B cell (primary cell): Measurements from ENCODE around the gene ZNF91. TPM values are rescaled to one million over a fixed set of nuclear protein-coding genes. Genes with fewer than 3 reads are reported as not detected.
A peak's percentile ranks its signal among the peaks of the same experiment; 100 is the strongest.

ENCODE experiments used
- ATAC-seq: fragments of 200-7000 bp; cut with Tn5 transposase; one replicate; pipeline ENCODE4 v1.10.0; 2021; ENCODE audit warnings: low read depth, mild to moderate bottlenecking, moderate number of reproducible peaks, moderate library complexity
- CTCF ChIA-PET: fragments of 350-600 bp; sonication (Branson Sonifier 250); formaldehyde crosslinking; loops from one replicate; lab custom pipeline; 2021; ENCODE audit warnings: antibody characterized with exemption, inconsistent platforms; lab: Charles Lee
- POLR2A ChIA-PET: fragments of 350-600 bp; sonication (Branson Sonifier 250); formaldehyde crosslinking; loops from one replicate; lab custom pipeline; 2021; ENCODE audit warnings: antibody characterized with exemption; lab: Charles Lee
- DNase-seq: peaks from one replicate; pipeline ENCODE4 v3.0.0; 2013
- H2AFZ ChIP-seq: 2 replicates; pipeline ENCODE4 v1.6.1; 2012; ENCODE audit warnings: mild to moderate bottlenecking, low read depth, low read length; ENCODE audit not compliant: insufficient read depth, poor library complexity, severe bottlenecking
- H3K27ac ChIP-seq, 2 donors: 1 replicate in 1 of 2; 2 replicates in 1 of 2; pipeline ENCODE4 v1.5.1; 2012 to 2013; ENCODE audit warnings: low read length in 2 of 2, mild to moderate bottlenecking in 2 of 2, moderate library complexity in 1 of 2
- H3K27me3 ChIP-seq, 4 experiments: fragments of 200-600 bp in 1 of 4; sonication (generic) in 1 of 4; replicated peaks in 1 of 4; 1 replicate in 2 of 4; 2 replicates in 2 of 4; pipeline versions ENCODE4 v1.6.1 to v1.7.0; 2013 to 2016; ENCODE audit warnings: low read length in 3 of 4, mild to moderate bottlenecking in 2 of 4, mixed read lengths in 1 of 4, moderate library complexity in 1 of 4; ENCODE audit not compliant: insufficient read depth in 4 of 4, control insufficient read depth in 3 of 4; ENCODE audit errors: control extremely low read depth in 1 of 4
- H3K36me3 ChIP-seq, 2 experiments: replicated peaks in 1 of 2; 1 replicate in 1 of 2; 2 replicates in 1 of 2; pipeline versions ENCODE4 v1.6.1 to v1.7.1; 2013; ENCODE audit warnings: low read length in 1 of 2; ENCODE audit not compliant: insufficient read depth in 2 of 2, control insufficient read depth in 1 of 2; ENCODE audit errors: control extremely low read depth in 1 of 2, extremely low read depth in 1 of 2
- H3K4me1 ChIP-seq, 2 donors: fragments of 200-600 bp in 1 of 2; sonication (generic) in 1 of 2; 1 replicate in 1 of 2; 2 replicates in 1 of 2; pipeline versions ENCODE4 v1.5.1 to v1.6.1; 2013 to 2017; ENCODE audit warnings: low read length in 2 of 2; ENCODE audit not compliant: control insufficient read depth in 2 of 2, insufficient read depth in 2 of 2
- H3K4me2 ChIP-seq: replicated peaks from 2 replicates; pipeline ENCODE3; 2012; ENCODE audit warnings: mild to moderate bottlenecking, low read depth, low read length; ENCODE audit not compliant: poor library complexity, severe bottlenecking
- H3K4me3 ChIP-seq, 5 experiments: fragments of 200-600 bp in 1 of 5; sonication (generic) in 1 of 5; 1 replicate in 3 of 5; 2 replicates in 2 of 5; pipeline versions ENCODE4 v1.5.1 to v1.7.0; 2011 to 2016; ENCODE audit warnings: low read length in 4 of 5, mild to moderate bottlenecking in 4 of 5, low read depth in 2 of 5, control low read depth in 1 of 5, moderate library complexity in 1 of 5; ENCODE audit not compliant: insufficient read depth in 1 of 5; ENCODE audit errors: control extremely low read depth in 1 of 5, extremely low read depth in 1 of 5
- H3K79me2 ChIP-seq: fragments of 200-600 bp; sonication (generic); one replicate; pipeline ENCODE4 v1.6.0; 2016; ENCODE audit warnings: low read length; ENCODE audit not compliant: control insufficient read depth, insufficient read depth
- H3K9ac ChIP-seq: fragments of 200-600 bp; sonication (generic); 2 replicates; pipeline ENCODE4 v1.6.1; 2017; ENCODE audit warnings: mild to moderate bottlenecking, low read length, moderate library complexity
- H3K9me3 ChIP-seq, 3 donors: one replicate each; pipeline versions ENCODE4 v1.6.1 to v1.7.1; 2013; ENCODE audit warnings: low read length in 2 of 3; ENCODE audit not compliant: control insufficient read depth in 2 of 3, insufficient read depth in 1 of 3; ENCODE audit errors: control extremely low read depth in 1 of 3
- H4K20me1 ChIP-seq: 2 replicates; pipeline ENCODE4 v1.6.0; 2012; ENCODE audit warnings: mild to moderate bottlenecking, low read length; ENCODE audit not compliant: insufficient read depth, control insufficient read depth, poor library complexity, severe bottlenecking
- H3K27ac Mint-ChIP-seq: one replicate; pipeline ENCODE4 v1.8.0; 2021; ENCODE audit warnings: mixed read lengths
- H3K27me3 Mint-ChIP-seq: one replicate; pipeline ENCODE4 v1.8.0; 2021; ENCODE audit warnings: mixed read lengths
- H3K4me1 Mint-ChIP-seq: one replicate; pipeline ENCODE4 v1.8.0; 2021; ENCODE audit warnings: mixed read lengths
- H3K4me3 Mint-ChIP-seq: one replicate; pipeline ENCODE4 v1.8.0; 2021; ENCODE audit warnings: mixed read lengths
- H3K9me3 Mint-ChIP-seq: one replicate; pipeline ENCODE4 v1.8.0; 2022; ENCODE audit warnings: mixed read lengths; ENCODE audit not compliant: insufficient read depth
- EZH2 ChIP-seq: IDR thresholded peaks from 2 replicates; pipeline ENCODE4 v1.6.1; 2012; ENCODE audit warnings: borderline replicate concordance, low read depth, mild to moderate bottlenecking, moderate library complexity, low read length; ENCODE audit not compliant: insufficient read depth, poor library complexity, severe bottlenecking
- WGBS: methylation state at CpG from one replicate; pipeline ENCODE4 v1.1.5; 2013; ENCODE audit warnings: missing lambda C conversion rate; ENCODE audit not compliant: insufficient coverage; 5-methylcytosine and 5-hydroxymethylcytosine counted together
- intact Hi-C: fragments of 100-400 bp; cut with micrococcal nuclease; formaldehyde crosslinking; loops from one replicate; pipeline ENCODE4 v1.10.0; 2022
- polyA plus RNA-seq: library from polyadenylated mRNA; depleted of rRNA; stranded (reverse); fragments of >200 nt; gene quantifications from 2 replicates; pipeline ENCODE4 v1.2.3, GENCODE V29; 2012
- total RNA-seq, 2 donors: library from RNA; stranded (reverse); fragments of 120-200 nt in 1 of 2; gene quantifications; 1 replicate in 1 of 2; 2 replicates in 1 of 2; pipeline versions ENCODE4 v1.2.3 to v1.2.4, GENCODE V29; 2013 to 2022
- TF ChIP-seq, protein P1 (sequence below): fragments of 200-600 bp; IDR thresholded peaks from one replicate; pipeline ENCODE4 v1.8.0; 2022; ENCODE audit warnings: antibody characterized with exemption, mild to moderate bottlenecking

Gene ZNF91
- total and polyA plus RNA-seq, 2 donors (not counting 1 experiment from before 2014, with no cell fraction given) = 17.9 to 79.6 TPM

DNA sequence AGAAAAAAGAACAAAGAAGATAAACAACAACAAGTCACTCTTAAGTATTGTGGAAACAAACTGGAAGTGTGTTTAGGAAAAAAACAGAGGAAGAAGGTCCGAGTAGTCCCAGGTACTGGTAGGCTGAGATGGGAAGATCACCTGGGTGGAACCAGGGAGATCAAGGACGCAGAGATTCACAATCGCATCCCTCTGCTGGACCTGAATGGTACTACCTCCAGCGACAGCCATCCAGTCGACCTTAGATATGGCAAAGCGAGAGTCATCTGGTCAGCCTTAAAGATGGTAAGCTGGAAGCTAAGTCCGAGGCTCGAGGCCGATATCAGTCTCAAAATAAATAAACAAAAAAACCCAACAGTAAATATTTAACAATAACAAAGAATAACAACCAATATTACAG, 44.9 kb upstream of the ZNF91 start:
- H3K9me3 ChIP-seq = peaks cover 0 to 23% (median 3%) of the 10 kb centered on the region in 3 donors
- DNase-seq (no peak), ATAC-seq (no peak)
- H3K4me3 ChIP-seq = no peak overlapping the region
- no peaks in the 10 kb centered on the region for H4K20me1 ChIP-seq
- H3K79me2 ChIP-seq = no peaks in the 10 kb centered on the region
- Mint-ChIP-seq H3K4me3 (no peak overlapping the region), H3K4me1 (no peaks in the 10 kb centered on the region), H3K27me3 (no peaks in the 10 kb centered on the region), H3K9me3 (peaks cover 14% of the 10 kb centered on the region), H3K27ac (no peak overlapping the region)
- intact Hi-C loops = no loop called here
- TF ChIP-seq, protein P1, sequence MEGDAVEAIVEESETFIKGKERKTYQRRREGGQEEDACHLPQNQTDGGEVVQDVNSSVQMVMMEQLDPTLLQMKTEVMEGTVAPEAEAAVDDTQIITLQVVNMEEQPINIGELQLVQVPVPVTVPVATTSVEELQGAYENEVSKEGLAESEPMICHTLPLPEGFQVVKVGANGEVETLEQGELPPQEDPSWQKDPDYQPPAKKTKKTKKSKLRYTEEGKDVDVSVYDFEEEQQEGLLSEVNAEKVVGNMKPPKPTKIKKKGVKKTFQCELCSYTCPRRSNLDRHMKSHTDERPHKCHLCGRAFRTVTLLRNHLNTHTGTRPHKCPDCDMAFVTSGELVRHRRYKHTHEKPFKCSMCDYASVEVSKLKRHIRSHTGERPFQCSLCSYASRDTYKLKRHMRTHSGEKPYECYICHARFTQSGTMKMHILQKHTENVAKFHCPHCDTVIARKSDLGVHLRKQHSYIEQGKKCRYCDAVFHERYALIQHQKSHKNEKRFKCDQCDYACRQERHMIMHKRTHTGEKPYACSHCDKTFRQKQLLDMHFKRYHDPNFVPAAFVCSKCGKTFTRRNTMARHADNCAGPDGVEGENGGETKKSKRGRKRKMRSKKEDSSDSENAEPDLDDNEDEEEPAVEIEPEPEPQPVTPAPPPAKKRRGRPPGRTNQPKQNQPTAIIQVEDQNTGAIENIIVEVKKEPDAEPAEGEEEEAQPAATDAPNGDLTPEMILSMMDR = no peak
- TF ChIP-seq EZH2 = no peak
- 92% methylated on average over 6 of the region's 9 CpGs for WGBS
- no peak overlapping the region for H2AFZ ChIP-seq
- CTCF ChIA-PET = no interaction called here
- POLR2A ChIA-PET = no interaction called here
- no peak overlapping the region for H3K9ac ChIP-seq
- H3K27me3 ChIP-seq = no peaks in the 10 kb centered on the region
- H3K36me3 ChIP-seq = no peaks in the 10 kb centered on the region
- no peaks in the 10 kb centered on the region for H3K4me1 ChIP-seq
- no peak overlapping the region for H3K27ac ChIP-seq
- no peak overlapping the region for H3K4me2 ChIP-seq

DNA sequence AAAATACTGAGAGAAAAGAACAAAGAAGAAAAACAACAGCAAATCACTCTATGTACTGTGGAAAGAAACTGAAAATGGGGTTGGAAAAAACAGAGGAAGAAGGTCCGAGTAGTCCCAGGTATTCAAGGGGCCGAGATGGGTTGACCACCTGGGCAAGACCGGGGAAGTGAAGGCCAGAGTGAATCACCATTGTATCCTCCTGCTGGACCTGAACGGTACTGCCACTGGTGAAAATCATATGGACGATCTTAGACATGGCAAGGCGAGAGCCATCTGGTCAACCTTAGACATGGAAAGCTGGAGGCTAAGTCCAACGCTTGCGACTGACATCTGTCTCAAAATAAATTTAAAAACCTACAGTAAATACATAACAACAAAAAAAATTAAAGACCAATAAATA, 44.4 kb upstream of the ZNF91 start:
- H3K4me3 ChIP-seq = no peak overlapping the region
- intact Hi-C loops = no loop called here
- DNase-seq (no peak), ATAC-seq (no peak)
- POLR2A ChIA-PET = no interaction called here
- Mint-ChIP-seq H3K4me3 (no peak overlapping the region), H3K27ac (no peak overlapping the region), H3K9me3 (peaks cover 14% of the 10 kb centered on the region), H3K4me1 (no peaks in the 10 kb centered on the region), H3K27me3 (no peaks in the 10 kb centered on the region)
- H3K4me1 ChIP-seq = no peaks in the 10 kb centered on the region
- CTCF ChIA-PET = no interaction called here
- no peaks in the 10 kb centered on the region for H3K27me3 ChIP-seq
- H3K27ac ChIP-seq = no peak overlapping the region
- no peaks in the 10 kb centered on the region for H3K79me2 ChIP-seq
- no peaks in the 10 kb centered on the region for H3K36me3 ChIP-seq
- TF ChIP-seq, protein P1 = peak; percentile 26
- no peak for TF ChIP-seq EZH2
- WGBS = 95% methylated on average over 6 of the region's 8 CpGs
- H3K9ac ChIP-seq = no peak overlapping the region
- no peaks in the 10 kb centered on the region for H4K20me1 ChIP-seq
- no peak overlapping the region for H2AFZ ChIP-seq
- H3K4me2 ChIP-seq = no peak overlapping the region
- peaks cover 0 to 23% (median 2%) of the 10 kb centered on the region in 3 donors for H3K9me3 ChIP-seq
